ENCODE results near the gene NDUFA8.

GRCh38 chr9:122111413-122112085, 48.0 kb downstream of the NDUFA8 start:
- TF ChIP-seq SMAD3 (CRISPR knock-in tag; IDR thresholded peaks at IDR 0.05; ENCODE audit: borderline replicate concordance) (no peak), FOXP1 (CRISPR knock-in tag; IDR thresholded peaks at IDR 0.05; ENCODE audit: borderline replicate concordance) (no peak), TCF7 (CRISPR knock-in tag; IDR thresholded peaks at IDR 0.05; ENCODE audit: low read depth) (no peak), CBFB (CRISPR knock-in tag; IDR thresholded peaks at IDR 0.05; ENCODE audit: low read depth) (no peak)
- TF ChIP-seq, protein P1, sequence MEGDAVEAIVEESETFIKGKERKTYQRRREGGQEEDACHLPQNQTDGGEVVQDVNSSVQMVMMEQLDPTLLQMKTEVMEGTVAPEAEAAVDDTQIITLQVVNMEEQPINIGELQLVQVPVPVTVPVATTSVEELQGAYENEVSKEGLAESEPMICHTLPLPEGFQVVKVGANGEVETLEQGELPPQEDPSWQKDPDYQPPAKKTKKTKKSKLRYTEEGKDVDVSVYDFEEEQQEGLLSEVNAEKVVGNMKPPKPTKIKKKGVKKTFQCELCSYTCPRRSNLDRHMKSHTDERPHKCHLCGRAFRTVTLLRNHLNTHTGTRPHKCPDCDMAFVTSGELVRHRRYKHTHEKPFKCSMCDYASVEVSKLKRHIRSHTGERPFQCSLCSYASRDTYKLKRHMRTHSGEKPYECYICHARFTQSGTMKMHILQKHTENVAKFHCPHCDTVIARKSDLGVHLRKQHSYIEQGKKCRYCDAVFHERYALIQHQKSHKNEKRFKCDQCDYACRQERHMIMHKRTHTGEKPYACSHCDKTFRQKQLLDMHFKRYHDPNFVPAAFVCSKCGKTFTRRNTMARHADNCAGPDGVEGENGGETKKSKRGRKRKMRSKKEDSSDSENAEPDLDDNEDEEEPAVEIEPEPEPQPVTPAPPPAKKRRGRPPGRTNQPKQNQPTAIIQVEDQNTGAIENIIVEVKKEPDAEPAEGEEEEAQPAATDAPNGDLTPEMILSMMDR (IDR thresholded peaks at IDR 0.05) = no peak
- TF ChIP-seq, protein P2, sequence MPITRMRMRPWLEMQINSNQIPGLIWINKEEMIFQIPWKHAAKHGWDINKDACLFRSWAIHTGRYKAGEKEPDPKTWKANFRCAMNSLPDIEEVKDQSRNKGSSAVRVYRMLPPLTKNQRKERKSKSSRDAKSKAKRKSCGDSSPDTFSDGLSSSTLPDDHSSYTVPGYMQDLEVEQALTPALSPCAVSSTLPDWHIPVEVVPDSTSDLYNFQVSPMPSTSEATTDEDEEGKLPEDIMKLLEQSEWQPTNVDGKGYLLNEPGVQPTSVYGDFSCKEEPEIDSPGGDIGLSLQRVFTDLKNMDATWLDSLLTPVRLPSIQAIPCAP (CRISPR knock-in tag; IDR thresholded peaks at IDR 0.05) = no peak
- TF ChIP-seq, protein P3, sequence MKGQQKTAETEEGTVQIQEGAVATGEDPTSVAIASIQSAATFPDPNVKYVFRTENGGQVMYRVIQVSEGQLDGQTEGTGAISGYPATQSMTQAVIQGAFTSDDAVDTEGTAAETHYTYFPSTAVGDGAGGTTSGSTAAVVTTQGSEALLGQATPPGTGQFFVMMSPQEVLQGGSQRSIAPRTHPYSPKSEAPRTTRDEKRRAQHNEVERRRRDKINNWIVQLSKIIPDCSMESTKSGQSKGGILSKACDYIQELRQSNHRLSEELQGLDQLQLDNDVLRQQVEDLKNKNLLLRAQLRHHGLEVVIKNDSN (CRISPR knock-in tag; IDR thresholded peaks at IDR 0.05) = no peak

Measured in WTC11 (cell line).